ENCODE results near the gene SGMS1.

GRCh38 chr10:50286996-50287803 is 336.6 kb downstream of the SGMS1 start:
- TF ChIP-seq CTCF (IDR thresholded peaks at IDR 0.05; ENCODE audit: low read depth, low read length, poor library complexity, severe bottlenecking) (no peak), EZH2phosphoT487 (IDR thresholded peaks at IDR 0.05; ENCODE audit: borderline replicate concordance, low read length) (no peak)

Measured in DOHH2 (cell line).